CD4-positive, alpha-beta T cell treated with Interleukin-21 for 1 hour (primary cell): ENCODE data around the gene NR3C1.

Source experiments
- DNase-seq: peaks from one replicate; pipeline ENCODE4 v3.0.0-alpha.2; 2020

The NR3C1 gene

DNA sequence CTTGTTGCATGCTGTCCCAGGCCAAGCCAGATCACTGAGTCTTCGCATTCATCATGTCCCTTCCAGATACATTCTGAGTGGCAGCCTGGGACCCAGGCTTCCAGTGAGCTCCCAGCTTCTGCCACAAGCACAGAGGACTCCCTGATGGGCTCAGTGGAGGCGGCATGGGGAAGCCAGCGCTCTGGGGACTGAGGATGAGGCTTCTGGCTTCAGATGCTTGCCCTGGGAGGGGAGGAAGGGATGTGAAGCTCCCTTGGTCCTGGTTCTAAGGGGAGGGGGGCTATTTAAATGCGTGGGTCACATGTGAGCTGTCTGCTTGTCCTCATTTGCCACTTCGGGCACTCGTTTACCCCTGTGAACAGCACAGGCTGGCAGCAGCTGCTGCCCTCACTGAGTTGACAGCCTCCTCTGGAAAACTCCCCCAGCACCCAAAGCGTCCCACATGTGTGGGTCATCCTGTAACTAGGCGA lies 174.0 kb downstream of the NR3C1 start:
- DNase-seq: peak; percentile 16

DNA sequence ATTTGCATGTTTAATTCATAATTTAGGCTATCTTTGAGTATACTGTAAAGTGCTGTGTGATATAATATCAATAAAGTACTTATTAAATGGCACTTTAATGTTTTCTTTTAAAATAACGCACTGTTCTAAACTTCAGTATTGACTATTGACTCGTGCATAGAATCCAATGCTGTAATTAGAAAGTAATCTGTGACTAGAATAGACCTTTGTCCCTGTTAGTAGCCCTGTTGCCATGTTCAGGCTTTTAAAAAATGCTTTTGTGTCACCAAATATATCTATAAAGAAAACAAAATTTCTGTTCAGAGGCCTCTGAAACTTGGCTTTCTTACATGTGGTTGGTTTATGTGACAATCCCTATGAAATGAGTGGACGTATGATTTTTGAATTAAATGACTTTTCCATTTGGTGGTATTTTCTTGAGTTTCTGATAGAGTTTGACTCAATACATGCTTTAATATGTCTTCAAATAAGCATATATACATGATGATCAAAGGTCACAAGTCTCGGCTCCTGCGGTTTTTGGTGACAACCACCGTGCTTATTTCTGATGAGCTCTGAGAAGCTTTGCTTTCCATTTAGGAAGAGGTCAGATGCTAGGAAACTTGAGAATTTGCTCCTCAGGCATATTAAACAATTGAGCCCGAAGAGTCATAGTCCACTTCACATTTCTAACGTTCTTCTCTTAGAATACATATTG lies 174.7 kb downstream of the NR3C1 start:
- DNase-seq: no peak
